Body of pancreas (tissue), 4 donors: ENCODE results near the gene GRAMD1C.

Experiments
- POLR2A ChIP-seq, 3 donors: fragments of 450-650 bp; IDR thresholded peaks; one replicate each; pipeline ENCODE4 v1.6.1; 2016; ENCODE audit warnings: antibody characterized with exemption in 3 of 3, mild to moderate bottlenecking in 2 of 3
- TF ChIP-seq, protein P1 (sequence below), 7 experiments: fragments of 450-650 bp in 4 of 7; fragments of 200-600 bp in 3 of 7; sonication (generic) in 3 of 7; IDR thresholded peaks; one replicate each; pipeline ENCODE4 v1.5.1; 2016 to 2019; ENCODE audit warnings: antibody characterized with exemption in 7 of 7

DNA sequence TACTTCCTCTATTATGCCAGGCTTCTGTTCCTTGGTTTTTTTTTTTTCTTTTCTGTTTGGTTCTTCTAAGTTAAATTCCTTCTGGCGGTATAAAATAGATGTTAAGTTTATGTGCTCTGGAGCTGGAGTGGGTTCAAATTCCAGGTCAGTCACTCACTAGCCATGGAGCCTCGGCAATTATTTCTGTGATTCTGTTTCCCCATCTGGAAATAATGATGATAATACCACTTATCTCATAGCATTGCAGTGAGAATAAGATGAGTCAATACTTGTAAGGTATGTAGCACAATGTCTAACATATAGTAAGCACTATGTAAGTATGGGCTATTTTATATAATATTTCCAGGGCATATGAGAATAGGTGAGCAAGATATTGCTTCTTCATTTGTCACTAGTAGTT is 76.1 kb downstream of the GRAMD1C start:
- no peak for TF ChIP-seq POLR2A (IDR thresholded peaks at IDR 0.05)
- TF ChIP-seq, protein P1, sequence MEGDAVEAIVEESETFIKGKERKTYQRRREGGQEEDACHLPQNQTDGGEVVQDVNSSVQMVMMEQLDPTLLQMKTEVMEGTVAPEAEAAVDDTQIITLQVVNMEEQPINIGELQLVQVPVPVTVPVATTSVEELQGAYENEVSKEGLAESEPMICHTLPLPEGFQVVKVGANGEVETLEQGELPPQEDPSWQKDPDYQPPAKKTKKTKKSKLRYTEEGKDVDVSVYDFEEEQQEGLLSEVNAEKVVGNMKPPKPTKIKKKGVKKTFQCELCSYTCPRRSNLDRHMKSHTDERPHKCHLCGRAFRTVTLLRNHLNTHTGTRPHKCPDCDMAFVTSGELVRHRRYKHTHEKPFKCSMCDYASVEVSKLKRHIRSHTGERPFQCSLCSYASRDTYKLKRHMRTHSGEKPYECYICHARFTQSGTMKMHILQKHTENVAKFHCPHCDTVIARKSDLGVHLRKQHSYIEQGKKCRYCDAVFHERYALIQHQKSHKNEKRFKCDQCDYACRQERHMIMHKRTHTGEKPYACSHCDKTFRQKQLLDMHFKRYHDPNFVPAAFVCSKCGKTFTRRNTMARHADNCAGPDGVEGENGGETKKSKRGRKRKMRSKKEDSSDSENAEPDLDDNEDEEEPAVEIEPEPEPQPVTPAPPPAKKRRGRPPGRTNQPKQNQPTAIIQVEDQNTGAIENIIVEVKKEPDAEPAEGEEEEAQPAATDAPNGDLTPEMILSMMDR (IDR thresholded peaks at IDR 0.05): no peak
